Measurements from ENCODE around the gene CFD. TPM values are rescaled to one million over a fixed set of nuclear protein-coding genes. Genes with fewer than 3 reads are reported as not detected.
"Not testable (repeated sequence)": the region's sequence is repeated elsewhere in the genome, so short reads cannot be mapped to it uniquely, and the experiment has no call there.

CFD gene
- 1.4 TPM for polyA plus RNA-seq (ENCODE audit: insufficient read length)

DNA sequence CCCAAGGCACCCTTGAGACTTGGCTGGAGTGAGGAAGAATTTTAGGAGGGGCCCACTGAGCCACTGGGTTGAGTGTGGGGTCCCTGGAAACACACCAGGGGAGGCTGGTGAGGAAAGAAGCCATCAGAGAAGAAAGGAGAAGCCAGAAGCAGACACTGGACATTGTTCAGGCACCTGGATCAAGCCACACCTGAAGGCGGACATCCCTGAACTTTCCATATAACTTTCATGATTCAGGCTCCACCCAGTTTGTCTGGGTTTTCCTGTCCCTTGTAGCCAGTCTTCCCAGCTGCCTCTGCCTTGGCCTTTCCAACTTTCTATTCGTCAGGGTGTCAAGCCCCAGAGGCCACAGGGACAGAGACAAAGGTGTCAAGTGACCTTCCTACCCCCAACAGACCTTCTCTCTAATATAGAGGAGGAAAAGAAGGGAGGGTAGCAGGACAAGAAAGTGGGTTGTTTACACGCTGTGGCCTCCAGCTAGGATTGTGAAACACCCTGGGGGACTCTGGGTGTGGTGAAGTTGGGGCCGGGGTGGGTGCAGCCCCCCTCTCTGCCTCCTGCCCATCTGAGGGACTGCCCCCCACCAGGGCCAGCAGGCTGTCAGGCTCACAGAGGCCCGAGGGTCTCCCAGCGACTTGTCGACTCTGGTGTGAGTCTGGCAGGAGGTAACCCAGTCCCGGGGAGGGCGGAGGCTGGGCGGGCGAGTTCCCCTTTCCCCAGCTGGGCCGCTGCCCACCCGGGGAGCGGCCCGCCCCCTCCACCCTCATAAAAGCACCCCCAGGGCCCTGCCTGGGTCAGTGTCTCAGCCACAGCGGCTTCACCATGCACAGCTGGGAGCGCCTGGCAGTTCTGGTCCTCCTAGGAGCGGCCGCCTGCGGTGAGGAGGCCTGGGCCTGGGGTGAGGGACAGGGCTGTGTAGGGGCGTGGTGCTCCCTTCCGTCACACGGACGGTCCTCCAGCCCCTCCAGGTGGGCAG, at the start of gene CFD:
CFD (plus strand) TSS at position 797 of the 976 bp plus-strand sequence; CDS start at position 823, 26 bp downstream.
- DNase-seq (ENCODE audit: low read depth), result no peak

DNA sequence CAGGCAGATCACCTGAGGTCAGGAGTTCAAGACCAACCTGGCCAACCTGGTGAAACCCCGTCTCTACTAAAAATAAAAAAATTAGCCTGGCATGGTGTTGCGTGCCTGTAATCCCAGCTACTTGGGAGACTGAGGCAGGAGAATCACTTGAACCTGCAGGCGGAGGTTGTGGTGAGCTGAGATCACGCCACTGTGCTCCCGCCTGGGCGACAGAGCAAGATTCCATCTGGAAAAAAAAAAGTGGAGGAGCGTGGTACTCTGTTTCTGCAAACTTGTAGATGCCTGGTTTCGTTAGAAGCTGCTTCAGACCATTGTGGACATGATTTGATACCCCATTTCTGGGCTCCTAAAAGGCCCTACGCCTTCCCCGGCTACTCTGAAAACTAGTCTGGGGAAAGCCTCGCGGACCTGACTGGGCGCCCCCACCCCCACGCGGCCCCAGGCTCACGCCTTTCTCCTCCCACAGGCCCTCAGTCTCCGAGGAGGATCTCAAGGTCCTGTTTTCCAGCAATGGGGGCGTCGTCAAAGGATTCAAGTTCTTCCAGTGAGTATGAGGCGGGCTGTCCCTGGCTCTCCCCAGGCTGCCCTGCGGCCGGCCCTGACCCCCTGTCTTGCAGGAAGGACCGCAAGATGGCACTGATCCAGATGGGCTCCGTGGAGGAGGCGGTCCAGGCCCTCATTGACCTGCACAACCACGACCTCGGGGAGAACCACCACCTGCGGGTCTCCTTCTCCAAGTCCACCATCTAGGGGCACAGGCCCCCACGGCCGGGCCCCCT, 49.2 kb upstream of the CFD start:
- DNase-seq (ENCODE audit: low read depth), result no peak

DNA sequence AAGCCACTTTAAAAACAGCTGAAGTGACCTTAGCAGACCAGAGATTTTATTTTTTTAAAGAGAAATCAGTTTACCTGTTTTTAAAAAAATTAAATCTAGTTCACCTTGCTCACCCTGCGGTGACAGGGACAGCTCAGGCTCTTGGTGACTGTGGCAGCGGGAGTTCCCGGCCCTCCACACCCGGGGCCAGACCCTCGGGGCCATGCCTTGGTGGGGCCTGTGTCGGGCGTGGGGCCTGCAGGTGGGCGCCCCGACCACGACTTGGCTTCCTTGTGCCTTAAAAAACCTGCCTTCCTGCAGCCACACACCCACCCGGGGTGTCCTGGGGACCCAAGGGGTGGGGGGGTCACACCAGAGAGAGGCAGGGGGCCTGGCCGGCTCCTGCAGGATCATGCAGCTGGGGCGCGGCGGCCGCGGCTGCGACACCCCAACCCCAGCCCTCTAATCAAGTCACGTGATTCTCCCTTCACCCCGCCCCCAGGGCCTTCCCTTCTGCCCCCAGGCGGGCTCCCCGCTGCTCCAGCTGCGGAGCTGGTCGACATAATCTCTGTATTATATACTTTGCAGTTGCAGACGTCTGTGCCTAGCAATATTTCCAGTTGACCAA, 48.5 kb upstream of the CFD start:
- no peak for DNase-seq (ENCODE audit: low read depth)

DNA sequence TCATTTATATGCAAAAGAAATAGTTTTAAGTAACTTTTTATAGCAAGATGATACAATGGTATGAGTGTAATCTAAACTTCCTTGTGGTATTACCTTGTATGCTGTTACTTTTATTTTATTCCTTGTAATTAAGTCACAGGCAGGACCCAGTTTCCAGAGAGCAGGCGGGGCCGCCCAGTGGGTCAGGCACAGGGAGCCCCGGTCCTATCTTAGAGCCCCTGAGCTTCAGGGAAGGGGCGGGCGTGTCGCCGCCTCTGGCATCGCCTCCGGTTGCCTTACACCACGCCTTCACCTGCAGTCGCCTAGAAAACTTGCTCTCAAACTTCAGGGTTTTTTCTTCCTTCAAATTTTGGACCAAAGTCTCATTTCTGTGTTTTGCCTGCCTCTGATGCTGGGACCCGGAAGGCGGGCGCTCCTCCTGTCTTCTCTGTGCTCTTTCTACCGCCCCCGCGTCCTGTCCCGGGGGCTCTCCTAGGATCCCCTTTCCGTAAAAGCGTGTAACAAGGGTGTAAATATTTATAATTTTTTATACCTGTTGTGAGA, 47.9 kb upstream of the CFD start:
- no peak for DNase-seq (ENCODE audit: low read depth)

DNA sequence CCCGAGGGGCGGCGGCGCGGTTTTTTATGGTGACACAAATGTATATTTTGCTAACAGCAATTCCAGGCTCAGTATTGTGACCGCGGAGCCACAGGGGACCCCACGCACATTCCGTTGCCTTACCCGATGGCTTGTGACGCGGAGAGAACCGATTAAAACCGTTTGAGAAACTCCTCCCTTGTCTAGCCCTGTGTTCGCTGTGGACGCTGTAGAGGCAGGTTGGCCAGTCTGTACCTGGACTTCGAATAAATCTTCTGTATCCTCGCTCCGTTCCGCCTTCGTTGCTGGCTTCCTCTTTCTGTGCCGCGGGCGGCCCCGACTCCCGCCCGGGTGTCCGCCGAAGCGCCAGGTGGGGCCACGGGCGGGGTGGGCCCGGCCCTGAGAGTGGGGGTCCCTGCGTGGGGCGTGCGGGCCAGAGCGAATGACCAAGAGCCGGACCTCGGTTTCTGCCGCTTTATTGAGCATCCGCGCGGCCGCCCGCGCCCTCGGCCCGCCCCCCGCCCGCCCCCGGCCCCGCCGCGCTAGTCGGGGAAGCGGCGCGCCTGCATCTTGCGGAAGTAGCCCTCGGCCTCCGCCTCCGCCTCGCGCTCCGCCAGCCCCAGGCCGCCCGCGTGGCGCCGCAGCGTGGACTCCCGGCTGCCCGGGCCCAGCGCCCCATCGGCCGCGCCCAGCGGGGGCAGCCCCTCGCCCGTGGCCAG, 47.3 kb upstream of the CFD start:
- no peak for DNase-seq (ENCODE audit: low read depth)

DNA sequence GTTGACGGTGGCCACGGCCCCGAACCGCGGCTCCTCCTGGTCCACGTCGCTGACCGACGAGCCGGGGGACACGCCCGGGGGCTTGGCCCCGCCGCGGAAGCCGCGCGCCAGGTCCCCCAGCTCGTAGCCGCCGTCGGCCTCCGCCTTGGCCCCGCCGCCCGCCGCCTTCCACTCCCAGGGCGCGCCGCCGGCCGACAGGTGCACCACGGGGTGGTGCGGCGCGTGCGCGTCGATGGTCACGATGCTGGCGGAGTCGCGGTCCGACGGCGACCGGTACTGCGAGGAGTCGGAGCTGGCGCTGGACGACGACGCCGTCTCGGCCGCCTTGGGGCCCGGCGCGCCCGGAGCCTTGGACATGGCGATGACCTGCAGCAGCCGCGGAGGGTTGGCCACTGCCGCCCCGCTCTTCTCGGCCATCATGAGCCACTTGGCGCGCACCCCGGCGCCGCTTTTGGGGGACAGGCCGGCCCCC, 46.7 kb upstream of the CFD start:
- DNase-seq (ENCODE audit: low read depth), result no peak

DNA sequence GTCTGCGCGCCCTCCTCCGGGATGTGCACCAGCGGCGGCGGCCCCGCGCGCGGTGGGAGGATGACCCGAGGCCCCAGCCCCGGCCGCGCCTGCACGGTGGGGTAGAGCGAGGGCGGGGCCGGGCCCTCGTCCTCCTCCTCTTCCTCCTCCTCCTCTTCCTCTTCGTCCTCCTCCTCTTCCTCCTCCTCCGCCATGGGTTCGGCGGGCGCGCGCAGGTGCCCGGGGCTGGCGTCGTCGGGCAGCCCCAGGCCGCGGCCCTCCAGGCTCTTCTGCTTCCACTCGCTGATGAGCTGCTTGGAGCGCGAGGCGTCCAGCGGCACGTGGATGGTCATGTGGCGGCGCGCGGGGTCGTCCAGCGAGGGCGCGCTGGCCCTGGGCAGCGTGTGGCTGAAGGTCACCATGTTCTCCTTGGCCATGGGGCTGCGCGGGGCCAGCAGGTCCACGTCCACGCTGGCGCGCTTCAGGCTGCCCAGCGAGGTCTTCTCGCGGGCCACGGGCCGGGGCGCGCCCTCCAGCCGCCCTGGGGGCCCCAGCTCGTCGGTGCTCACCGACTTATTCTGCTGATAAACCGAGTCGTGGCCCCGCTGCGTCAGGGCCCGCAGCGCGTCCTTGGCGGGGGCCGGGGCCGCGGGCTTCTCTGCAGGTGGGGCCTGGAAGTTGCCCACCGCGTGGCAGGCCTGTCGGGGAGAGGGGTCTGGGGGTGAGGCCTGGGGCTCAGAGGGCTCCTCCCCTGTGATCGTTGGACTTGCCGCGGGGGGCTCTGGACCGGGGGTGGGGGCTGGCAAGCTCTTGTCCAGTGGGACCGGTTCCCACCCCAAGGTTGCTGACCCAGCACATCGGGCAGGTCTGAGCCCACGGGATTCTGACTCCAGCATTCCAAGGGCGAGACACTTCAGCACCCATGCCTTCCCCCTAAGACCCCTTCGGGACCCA, 46.0 kb upstream of the CFD start:
- DNase-seq (ENCODE audit: low read depth), result no peak

DNA sequence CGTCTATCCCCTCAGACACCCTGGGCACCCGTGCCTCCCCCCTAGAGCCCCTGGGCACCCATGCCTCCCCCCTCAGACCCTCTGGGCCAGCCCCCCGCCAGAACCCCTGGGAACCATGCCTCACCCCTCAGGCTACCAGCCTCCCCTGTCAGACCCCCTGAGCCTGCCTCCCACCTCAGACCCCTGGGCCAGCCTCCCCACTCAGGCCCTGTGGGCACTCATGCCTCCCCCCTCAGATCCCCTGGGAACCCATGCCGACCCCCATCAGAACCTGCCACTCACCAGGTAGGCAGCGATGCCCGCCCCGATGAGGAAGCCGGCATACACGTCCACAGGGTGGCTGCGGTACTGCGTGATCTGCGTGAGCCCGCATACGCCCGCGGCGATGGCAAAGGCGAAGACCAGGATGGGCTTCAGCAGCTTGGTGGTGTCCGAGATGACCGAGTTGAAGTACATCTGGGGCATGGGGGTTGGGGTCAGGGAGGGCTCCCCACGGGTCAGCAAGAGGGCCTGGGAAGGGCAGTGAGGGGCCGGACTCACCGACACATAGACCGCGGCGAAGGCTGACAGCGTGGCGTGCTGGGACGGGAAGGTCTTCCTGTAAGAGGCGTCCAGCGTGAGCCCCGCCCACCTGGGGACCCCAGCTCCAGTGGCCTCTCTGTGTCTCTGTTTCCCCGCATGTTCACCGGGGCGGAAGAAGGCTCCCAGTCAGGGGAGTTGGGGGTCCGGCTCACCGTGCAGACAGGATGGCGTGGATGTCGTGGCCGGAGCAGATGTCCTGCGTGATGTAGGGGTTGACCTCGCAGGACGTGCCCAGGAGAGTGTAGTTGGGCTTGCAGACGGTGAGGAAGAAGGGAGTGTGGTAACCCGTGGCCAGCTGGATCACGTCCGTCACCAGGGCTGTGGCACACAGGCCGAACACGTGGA, 45.0 kb upstream of the CFD start:
- no peak for DNase-seq (ENCODE audit: low read depth)

DNA sequence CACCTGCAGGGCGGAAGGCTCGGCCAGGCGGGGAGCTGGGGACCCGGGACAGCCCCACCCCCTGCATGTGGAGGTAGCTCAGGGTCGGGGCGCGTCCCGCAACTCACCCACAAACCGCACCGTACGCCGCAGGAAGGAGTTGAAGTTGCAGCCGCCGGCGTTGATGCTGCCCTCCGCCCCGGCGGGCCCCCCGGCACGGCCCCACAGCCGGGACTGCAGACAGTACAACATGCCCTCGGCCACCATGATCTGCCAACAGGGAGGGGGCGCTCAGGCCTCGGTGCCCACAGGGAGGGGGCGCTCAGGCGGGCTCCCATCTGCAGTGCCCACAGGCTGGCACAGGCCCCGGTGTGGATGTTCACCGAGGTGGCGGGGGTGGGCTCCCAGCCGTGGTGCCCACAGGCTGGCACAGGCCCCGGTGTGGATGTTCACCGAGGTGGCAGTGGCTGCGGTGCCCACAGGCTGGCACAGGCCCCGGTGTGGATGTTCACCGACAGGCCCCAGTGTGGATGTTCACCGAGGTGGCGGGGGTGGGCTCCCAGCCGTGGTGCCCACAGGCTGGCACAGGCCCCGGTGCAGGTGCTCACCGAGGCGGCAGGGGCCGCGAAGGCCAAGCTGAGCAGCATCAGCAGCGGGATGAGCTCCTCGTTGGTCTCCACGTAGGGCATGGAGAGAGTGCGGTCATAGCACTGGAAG, 44.2 kb upstream of the CFD start:
- DNase-seq (ENCODE audit: low read depth), result no peak

DNA sequence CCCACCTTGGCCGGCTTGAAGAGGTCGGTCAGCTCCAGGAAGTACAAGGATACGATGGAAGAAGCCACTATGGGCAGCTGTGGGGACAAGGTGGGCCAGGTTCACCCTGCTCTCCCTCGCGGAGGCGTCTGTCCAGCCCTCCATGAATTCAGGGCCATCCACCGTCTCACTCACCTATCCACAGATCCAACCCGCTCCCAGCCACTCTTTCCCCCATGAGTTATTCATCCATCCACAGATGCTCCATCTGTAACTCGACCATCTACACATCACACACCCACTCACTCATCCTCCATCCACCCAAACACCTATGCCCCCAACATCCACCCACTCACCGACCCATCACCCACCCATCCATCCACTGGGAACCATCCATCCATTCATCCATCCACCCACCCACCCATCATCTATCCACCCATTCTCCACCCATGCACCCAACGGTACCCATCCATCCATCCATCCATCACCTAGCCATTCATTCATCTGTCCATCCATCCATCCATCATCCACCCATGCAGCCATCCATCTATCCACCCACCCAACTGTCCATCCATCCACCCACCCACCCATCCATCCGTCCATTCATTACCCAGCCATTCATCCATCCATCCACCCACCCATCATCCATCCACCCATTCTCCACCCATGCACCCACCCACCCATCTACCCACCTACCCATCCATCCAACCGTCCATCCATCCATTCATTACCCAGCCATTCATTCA, 43.5 kb upstream of the CFD start:
- DNase-seq (ENCODE audit: low read depth), result no peak

DNA sequence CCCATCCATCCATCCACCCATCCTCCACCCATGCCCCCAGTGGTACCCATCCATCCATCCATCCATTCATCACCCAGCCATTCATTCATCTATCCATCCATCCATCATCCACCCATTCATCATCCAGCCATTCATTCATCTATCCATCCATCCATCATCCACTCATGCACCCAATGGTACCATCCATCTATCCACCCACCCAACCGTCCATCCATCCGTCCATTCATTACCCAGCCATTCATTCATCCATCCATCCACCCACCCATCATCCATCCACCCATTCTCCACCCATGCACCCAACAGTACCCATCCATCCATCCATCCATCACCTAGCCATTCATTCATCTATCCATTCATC, 43.0 kb upstream of the CFD start:
- DNase-seq (ENCODE audit: low read depth), result no peak

DNA sequence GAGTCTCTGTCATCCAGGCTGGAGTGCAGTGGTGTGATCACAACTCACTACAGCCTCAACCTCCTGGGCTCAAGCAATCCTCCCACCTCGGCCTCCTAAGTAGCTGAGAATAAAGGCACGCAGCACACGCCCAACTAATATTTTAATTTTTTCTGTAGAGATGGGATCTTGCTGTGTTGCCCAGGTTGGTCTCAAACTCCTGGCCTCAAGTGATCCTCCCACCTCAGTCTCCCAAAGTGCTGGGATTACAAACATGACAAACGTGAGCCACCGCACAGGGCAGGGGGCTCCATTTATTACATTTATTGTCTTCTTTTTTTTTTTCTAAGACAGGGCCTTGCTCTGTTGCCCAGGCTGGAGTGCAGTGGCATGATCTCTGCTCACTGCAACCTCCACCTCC, 39.3 kb upstream of the CFD start:
- not testable (repeated sequence) for DNase-seq (ENCODE audit: low read depth)

DNA sequence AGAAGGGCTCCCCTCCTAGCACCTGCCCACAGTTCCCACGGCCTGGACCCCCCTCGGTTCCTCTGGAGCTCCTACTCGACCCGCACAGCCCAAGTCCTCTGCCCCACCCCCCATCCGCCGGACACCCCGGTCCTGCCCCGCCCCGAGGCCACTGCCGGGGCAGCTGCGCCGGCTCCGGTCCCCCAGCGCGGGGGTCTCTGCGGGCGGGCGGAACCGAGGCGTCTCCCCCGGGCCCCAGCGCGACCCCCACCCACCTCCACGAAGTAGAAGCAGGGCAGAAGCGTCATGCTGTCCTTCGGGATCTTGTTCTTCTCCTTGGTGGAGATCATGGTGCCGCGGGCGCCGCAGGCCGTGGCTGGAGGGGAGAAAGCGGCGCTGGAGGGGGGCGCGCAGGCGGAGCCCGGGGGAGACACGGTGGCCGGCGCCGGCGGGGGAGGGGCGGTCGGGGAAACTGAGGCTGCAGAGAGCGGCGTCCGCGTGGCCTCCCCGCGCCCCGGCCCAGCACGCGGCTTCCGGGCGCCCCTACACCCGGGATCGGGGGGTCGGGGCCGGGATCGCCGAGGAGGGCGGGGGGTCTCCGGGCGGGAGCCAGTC, 38.1 kb upstream of the CFD start:
- no peak for DNase-seq (ENCODE audit: low read depth)

DNA sequence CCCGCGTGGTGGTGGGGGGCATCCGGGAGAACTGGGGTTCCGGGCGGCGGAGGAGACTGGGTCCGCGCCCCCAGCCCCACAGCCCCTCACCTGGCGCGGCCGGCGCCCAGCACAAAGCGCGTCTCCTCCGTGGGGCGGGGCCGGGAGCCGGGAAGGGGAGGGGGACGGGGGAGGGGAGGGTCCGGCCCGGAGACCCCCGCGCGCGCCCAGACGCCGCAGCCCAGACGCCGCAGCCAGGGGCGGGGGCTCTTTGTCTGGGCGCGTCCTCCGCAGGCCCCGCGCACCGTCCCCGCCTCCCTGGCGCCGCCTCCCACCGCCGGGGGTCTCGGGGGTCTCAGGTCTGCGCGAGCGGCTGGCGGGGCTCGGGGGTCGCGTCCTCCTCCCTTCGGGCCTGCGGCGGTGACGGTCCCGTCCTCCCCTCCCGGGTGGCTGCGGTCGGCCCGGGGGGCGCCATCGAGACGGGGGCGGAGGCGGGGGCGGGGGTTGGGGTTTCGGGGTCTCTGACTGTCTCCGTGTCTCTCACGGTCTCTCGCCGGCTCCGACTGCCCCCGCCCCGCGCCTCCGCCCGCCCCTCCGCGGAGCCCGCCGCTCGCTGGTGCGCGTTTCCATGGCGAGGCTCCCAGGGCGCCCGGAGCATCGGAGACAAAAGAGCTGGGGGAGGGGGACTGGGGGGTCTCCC, 37.5 kb upstream of the CFD start, which contains the start of gene PLPPR3:
PLPPR3 (minus strand) TSS at position 131 of the 679 bp plus-strand sequence. CDS start 396 bp downstream, outside the sequence.
- DNase-seq (ENCODE audit: low read depth), result no peak

DNA sequence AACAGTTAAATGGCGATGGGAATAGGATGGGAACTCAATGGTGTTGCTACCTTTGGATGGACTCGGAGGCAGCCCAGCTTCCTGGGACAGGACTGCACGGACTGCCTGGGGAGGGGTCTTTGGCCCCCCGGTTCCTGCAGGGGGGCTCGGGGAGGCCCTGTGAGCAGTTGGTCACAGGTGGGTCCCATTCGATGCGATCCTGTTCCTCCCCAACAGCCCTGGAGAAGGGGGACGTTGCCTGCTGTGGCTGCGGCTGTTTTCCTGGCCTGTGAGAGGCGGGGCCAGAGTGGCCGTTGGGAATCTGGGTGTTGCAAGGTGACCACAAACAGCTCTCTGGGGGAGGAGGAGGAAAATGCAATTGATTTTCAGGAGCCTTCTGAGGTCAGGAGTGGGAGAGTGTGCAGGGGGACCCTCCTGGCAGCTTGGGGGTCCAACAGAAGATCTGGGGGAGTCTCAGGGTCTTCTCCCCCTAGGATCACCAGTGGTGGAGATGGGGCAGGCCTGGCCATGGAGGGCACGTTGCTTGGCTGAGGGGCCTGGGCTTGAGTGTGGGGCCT, 35.8 kb upstream of the CFD start:
- DNase-seq (ENCODE audit: low read depth), result no peak

DNA sequence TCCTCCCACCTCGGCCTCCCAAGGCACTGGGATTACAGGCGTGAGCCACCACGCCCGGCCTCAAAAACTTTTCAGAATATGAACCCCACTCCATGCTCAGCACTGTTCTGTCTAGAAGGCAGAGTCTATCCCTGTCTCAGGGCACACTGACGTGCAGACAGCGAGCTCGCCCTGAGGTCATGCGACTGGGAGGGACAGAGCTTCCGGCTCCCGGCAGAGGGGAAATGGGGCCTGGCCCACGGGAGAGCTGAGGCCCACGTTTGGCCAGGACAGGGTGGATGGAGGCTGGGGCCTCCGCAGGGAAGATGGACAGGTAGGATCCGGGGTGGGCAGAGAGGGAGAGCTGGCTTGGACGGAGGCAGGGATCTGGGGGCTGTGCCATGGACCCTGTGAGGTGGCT, 34.6 kb upstream of the CFD start:
- DNase-seq (ENCODE audit: low read depth), result no peak

Data from forelimb muscle (tissue), 1 donor.